Measurements from ENCODE around the gene WARS2.
"Not testable (repeated sequence)": the region's sequence is repeated elsewhere in the genome, so short reads cannot be mapped to it uniquely, and the experiment has no call there.

WARS2 gene

DNA sequence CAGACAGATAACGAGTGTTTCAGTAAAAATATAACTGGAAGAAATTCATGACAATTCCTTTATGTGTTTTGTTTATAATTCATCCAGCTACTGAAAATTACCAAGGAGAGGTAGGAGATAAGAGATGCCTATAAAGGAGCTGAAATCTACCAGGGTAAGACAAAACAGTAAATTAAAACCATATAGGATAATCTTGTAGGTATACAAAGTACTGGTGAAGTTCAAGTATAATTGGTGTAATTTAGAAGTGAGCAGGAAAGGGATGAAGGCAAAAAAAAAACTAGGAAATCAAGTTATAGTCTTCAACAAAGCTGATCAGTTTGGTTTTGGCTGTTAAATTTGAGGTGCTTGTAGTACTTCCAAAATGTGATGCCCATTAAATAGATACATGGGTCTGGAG, 1.2 kb upstream of the WARS2 start:
- intact Hi-C loops (cut with DNase I), result no loop called here

DNA sequence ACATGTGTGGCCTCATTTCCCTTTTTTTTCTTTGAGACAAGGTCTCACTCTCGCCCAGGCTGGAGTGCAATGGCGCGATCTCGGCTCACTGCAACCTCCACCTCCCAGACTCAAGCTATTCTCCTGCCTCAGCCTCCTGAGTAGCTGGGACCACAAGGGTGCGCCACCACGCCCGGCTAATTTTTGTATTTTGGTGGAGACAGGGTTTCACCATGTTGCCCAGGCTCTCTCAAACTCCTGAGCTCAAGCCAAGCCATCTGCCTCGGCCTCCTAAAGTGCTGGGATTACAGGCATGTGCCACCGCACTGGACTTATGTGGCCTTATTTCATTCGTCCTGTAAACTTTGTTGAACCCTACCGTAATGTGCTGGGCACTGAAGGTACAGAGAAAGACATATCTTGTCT, 569 bp upstream of the WARS2 start:
- intact Hi-C loops (cut with DNase I), result no loop called here
- DNase-seq, result peak in 14 of 42 donors; percentile 4 to 50 (median 12)

More for the DNA sequence above, 1.2 kb upstream of the WARS2 start:
- no peak for DNase-seq

- intact Hi-C loops (cut with DNase I), result no loop called here
- peak in 3 of 42 donors; percentile 4 to 42 (median 34) for DNase-seq
These were observed 636 bp downstream of the WARS2 start for GRCh38 chr1:119139857-119140176.

GRCh38 chr1:119139403-119139802, 1.1 kb downstream of the WARS2 start:
- peak in 4 of 42 donors; percentile 3 to 14 (median 7) for DNase-seq
- intact Hi-C loops (cut with DNase I), result no loop called here

DNA sequence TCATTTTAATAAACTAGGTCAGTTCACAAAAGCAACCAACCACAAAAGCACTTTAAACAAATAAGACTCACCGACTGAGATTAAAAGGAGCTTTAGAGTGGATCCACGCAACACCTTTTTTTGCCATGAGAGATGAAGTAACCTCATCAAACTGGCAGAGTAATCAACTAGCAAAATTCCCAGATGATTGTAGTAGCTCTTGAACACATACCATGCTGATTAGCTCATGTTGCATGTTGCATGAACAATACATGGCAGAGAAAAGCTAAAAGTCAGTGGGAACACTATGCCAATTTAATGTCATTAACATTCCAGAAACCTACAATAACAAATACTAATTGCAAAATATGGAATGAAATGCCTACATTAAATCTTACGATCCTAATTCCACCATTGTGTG, 4.1 kb downstream of the WARS2 start:
- no peak for DNase-seq
- intact Hi-C loops (cut with DNase I), result no loop called here

- no peak for DNase-seq
- intact Hi-C loops (cut with DNase I), result no loop called here
These were observed 6.5 kb downstream of the WARS2 start for GRCh38 chr1:119133987-119134386.

DNA sequence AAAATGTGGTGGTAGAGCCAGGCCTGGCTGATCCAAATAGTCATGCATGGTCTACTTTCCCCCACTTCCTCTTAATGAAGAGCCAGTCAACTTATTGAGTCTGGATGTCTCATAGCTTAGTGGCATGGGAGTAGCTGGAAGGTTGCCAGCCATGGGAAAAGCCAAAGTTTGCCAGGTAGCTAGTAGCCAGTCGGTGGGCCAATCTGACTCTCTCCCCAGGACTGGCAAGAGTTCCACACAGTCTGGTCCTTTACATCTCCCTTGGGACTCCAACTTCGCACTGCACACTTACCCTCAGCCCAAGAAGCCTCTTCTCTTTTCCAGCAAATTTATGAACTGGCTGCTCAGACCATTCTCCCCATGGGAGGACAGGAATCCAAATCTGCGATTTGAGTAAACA, 8.3 kb downstream of the WARS2 start:
- no peak for DNase-seq
- intact Hi-C loops (cut with DNase I), result no loop called here

DNA sequence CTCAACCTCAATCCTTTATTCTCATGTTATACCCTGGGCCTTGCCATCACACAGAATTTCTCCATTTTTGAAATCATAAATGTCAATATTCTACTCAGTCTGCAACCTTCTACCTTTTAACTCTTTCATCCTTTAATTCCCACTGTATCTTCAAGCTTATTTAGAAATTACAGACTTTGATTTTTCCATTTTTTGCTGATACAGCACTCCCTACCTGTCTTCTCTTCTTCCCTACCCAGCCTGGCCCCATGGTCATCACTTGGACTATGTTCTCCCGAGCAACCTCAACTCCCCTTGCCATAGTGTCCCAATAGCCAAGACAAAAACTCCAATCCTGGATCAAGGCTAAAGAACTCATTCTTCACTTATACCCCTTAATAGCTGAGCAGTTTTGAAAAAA, 14.6 kb downstream of the WARS2 start:
- intact Hi-C loops (cut with DNase I), result no loop called here
- DNase-seq, result no peak

- intact Hi-C loops (cut with DNase I), result no loop called here
- no peak for DNase-seq
These were observed 15.7 kb downstream of the WARS2 start for GRCh38 chr1:119124764-119125163.

DNA sequence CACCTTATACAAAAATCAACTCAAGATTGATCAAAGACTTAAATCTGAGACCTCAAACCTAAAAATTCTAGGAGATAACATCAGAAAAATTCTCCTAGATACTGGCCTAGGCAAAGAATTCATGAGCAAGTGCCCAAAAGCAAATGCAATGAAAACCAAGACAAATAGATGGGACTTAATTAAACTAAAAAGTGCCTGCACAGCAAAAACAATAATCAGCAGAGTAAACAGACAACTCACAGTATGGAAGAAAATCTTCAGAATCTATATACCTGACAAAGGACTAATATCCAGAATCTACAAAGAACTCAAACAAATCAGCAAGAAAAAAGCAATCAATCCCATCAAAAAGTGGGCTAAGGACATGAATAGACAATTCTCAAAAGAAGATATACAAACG, 18.6 kb downstream of the WARS2 start:
- intact Hi-C loops (cut with DNase I), result not testable (repeated sequence)

GRCh38 chr1:119116725-119117124, 23.7 kb downstream of the WARS2 start:
- intact Hi-C loops (cut with DNase I), result no loop called here
- DNase-seq, result no peak

More for the DNA sequence above, 18.6 kb downstream of the WARS2 start:
- not testable (repeated sequence) for DNase-seq

GRCh38 chr1:119115736-119116135, 24.7 kb downstream of the WARS2 start:
- intact Hi-C loops (cut with DNase I), result no loop called here
- DNase-seq, result no peak

- intact Hi-C loops (cut with DNase I), result no loop called here
- DNase-seq, result no peak
These were observed 25.1 kb downstream of the WARS2 start for GRCh38 chr1:119115311-119115710.

DNA sequence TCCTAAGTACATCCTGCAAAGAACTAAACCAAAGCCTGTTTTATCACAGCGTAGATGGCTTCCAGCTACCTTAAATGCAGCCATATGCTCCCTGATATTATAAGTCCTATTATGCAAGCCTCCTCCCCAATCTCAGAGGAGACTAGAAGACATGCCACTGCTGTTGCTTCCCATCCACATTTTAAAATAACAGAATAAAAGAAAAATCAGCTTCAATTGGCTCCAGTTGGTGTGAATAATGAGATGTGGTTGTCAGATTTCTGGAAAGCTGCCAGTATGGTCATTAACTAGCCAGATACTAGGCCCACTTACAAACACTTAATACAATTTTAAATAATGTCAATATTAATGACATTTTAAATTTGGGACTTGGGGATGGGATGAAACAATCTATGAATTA, 25.7 kb downstream of the WARS2 start:
- intact Hi-C loops (cut with DNase I), result no loop called here
- DNase-seq, result no peak

DNA sequence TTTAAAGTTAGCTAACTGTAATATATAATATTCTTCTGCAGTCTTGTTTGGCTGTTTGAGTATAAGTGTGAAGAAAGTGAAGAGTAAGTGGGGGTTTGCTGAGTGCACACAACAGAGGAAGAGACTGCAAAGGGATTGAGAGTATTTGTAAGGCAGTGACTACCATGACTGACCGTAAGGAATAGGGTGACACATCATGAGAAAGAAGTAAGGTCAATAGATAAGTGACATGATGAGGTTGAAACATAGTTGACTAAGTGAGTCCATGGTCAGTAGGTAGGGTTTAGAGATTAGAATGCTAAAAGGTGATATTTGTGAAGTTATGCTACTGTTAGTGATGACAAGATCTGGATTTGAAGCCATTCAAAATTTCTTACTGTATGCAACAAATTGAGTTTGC, 27.7 kb downstream of the WARS2 start:
- no peak for DNase-seq
- intact Hi-C loops (cut with DNase I), result no loop called here

DNA sequence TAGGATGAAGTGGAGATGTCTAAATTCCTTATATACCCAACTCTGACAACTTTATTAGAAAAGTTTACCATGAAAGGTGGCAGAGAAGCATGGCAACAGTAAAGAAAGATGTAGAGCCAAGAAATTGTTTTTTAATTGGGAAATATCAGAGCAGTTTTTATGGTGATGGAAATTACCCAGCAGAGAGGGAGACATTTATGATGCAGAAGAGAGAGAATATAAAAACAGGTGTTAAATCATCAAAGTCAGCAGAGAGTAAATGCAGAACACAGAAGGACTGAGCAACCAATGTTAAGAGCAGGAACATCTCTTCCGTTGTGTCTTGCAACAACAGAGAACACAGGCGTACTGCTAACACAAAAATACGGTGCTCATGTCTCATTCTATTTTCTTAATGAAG, 28.2 kb downstream of the WARS2 start:
- DNase-seq, result no peak
- intact Hi-C loops (cut with DNase I), result no loop called here

- DNase-seq, result no peak
- intact Hi-C loops (cut with DNase I), result no loop called here
These were observed 31.5 kb downstream of the WARS2 start for GRCh38 chr1:119108988-119109387.

GRCh38 chr1:119103764-119104163, 36.7 kb downstream of the WARS2 start:
- no peak for DNase-seq
- intact Hi-C loops (cut with DNase I), result no loop called here

DNA sequence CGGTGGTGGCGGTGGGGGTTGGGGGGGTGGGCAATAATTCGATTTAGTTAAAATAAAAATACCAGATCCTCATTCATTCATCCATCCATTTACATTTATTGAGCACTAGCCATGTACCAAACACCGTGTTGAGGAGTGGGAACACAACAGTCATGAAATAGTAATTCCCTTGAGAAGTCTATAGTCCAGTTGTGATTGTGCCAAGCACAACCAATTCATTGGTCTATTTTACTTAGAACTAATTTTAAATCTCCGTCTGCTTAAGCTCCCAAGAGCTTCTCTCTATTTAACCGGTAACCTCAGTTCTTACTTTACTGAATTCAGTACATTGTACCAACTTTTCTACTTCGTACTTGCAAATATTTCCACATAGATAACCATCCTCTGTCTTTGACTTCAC, 38.4 kb downstream of the WARS2 start:
- intact Hi-C loops (cut with DNase I), result no loop called here
- no peak for DNase-seq

DNA sequence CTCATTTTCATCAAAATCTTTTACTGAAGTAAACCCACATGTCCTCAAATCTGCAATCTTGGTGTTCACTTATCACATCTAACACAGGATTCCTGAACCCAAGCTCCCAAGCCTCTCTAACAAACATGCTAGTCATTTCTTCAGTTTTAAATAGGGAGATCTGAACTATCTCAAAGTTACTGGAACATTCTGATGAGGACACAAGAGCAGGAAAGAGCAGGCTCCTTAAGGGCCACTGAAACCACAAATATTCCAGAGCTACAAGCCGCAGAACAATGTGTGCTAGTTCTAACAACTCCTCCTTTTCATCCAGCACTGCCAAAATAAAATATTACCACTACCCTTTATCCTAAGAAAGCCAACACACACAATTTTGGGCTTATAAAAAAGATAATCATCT, 38.9 kb downstream of the WARS2 start:
- DNase-seq, result no peak
- intact Hi-C loops (cut with DNase I), result no loop called here

DNA sequence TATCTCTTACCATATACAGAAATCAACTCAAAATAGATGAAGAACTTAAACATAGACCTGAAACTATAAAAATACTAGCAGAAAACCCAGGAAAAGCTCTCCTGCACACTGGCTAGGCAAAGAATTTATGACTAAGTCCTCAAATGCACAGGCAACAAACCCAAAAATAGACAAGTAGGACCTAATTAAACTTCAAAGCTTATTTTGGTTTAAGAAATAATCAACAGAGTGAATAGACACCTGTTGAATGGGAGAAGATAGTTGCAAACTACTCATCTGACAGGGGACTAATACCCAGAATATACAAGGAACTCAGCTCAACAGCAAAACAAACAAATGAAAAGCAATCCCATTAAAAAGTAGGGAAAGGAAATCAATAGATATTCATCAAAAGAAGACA, 40.7 kb downstream of the WARS2 start:
- intact Hi-C loops (cut with DNase I), result no loop called here
- no peak for DNase-seq

DNA sequence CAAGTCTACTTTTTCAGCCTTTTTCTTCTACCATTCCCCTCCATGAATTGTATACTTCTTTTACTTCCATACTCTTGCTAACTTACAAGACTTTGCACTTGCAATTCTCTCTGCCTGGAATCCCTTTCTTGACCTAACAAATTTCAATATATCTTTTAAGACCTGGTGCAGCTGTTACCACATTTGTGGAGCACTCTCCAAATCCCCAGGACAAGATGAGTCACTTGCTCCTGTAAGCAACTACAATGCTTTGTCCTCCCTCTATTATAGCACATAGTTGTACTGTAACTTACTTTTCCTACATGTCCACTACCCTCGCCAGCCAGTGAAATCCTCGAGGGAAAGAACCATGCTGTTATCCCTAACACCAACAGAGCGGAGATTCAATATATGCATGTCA, 43.1 kb downstream of the WARS2 start:
- DNase-seq, result no peak
- intact Hi-C loops (cut with DNase I), result no loop called here
